RWPE2 (cell line): ENCODE measurements around the gene B3GAT1.

Source experiments
- ATAC-seq: fragments of 200-7000 bp; cut with Tn5 transposase; 3 replicates; pipeline ENCODE4 v1.9.1; 2021; ENCODE audit warnings: low read depth
- DNase-seq: peaks from one replicate; pipeline ENCODE4 v3.0.0-alpha.2; 2020; ENCODE audit warnings: low spot score
- H3K27ac ChIP-seq: fragments of 450-650 bp; 2 replicates; pipeline ENCODE4 v1.5.1; 2017; ENCODE audit warnings: mild to moderate bottlenecking; ENCODE audit not compliant: poor library complexity, severe bottlenecking
- H3K27me3 ChIP-seq: fragments of 250-450 bp; sonication (Bioruptor Pico); 2 replicates; pipeline ENCODE4 v1.5.1; 2021; ENCODE audit warnings: mild to moderate bottlenecking, moderate library complexity; ENCODE audit not compliant: insufficient read depth, poor library complexity, severe bottlenecking
- H3K36me3 ChIP-seq: fragments of 250-450 bp; sonication (Bioruptor Pico); 2 replicates; pipeline ENCODE4 v1.5.1; 2020; ENCODE audit warnings: low read depth, mild to moderate bottlenecking, moderate library complexity
- H3K4me1 ChIP-seq: fragments of 250-450 bp; sonication (Bioruptor Pico); 2 replicates; pipeline ENCODE4 v1.5.1; 2021; ENCODE audit warnings: mild to moderate bottlenecking, moderate library complexity; ENCODE audit not compliant: insufficient read depth, poor library complexity, severe bottlenecking
- H3K4me3 ChIP-seq: fragments of 250-450 bp; sonication (Bioruptor Pico); 2 replicates; pipeline ENCODE4 v1.5.1; 2021; ENCODE audit warnings: mild to moderate bottlenecking, moderate library complexity; ENCODE audit not compliant: severe bottlenecking
- H3K9me3 ChIP-seq: fragments of 250-450 bp; sonication (Bioruptor Pico); 2 replicates; pipeline ENCODE4 v1.5.1; 2021; ENCODE audit warnings: mild to moderate bottlenecking, moderate library complexity; ENCODE audit not compliant: severe bottlenecking
- CTCF ChIP-seq: fragments of 450-650 bp; IDR thresholded peaks from one replicate; pipeline ENCODE4 v1.5.1; 2017; ENCODE audit warnings: mild to moderate bottlenecking, moderate library complexity; ENCODE audit not compliant: poor library complexity, severe bottlenecking

B3GAT1 gene

GRCh38 chr11:134388590-134388989 lies 23.5 kb downstream of the B3GAT1 start:
- Histone ChIP-seq H3K27ac (no peak overlapping the region), H3K4me3 (no peak overlapping the region), H3K36me3 (no peaks in the 10 kb centered on the region), H3K9me3 (no peaks in the 10 kb centered on the region), H3K27me3 (no peaks in the 10 kb centered on the region), H3K4me1 (no peaks in the 10 kb centered on the region)
- TF ChIP-seq CTCF: no peak
- DNase-seq: no peak
- no peak for ATAC-seq

- TF ChIP-seq CTCF: no peak
- no peaks in the 10 kb centered on the region for H3K36me3 ChIP-seq
- no peaks in the 10 kb centered on the region for H3K27me3 ChIP-seq
- DNase-seq (no peak), ATAC-seq (no peak)
- no peaks in the 10 kb centered on the region for H3K9me3 ChIP-seq
- no peak overlapping the region for H3K27ac ChIP-seq
- H3K4me3 ChIP-seq: no peak overlapping the region
- no peaks in the 10 kb centered on the region for H3K4me1 ChIP-seq
Measured at GRCh38 chr11:134387501-134387900, 24.5 kb downstream of the B3GAT1 start.

GRCh38 chr11:134386945-134387344 lies 25.1 kb downstream of the B3GAT1 start:
- TF ChIP-seq CTCF: no peak
- H3K27ac ChIP-seq: no peak overlapping the region
- no peak for DNase-seq
- no peaks in the 10 kb centered on the region for H3K9me3 ChIP-seq
- H3K4me3 ChIP-seq: no peak overlapping the region
- no peaks in the 10 kb centered on the region for H3K4me1 ChIP-seq
- no peak for ATAC-seq
- no peaks in the 10 kb centered on the region for H3K36me3 ChIP-seq
- H3K27me3 ChIP-seq: no peaks in the 10 kb centered on the region

GRCh38 chr11:134385774-134386565 lies 26.1 kb downstream of the B3GAT1 start:
- Histone ChIP-seq H3K4me3 (no peak overlapping the region), H3K27me3 (no peaks in the 10 kb centered on the region), H3K36me3 (no peaks in the 10 kb centered on the region), H3K4me1 (no peaks in the 10 kb centered on the region), H3K9me3 (no peaks in the 10 kb centered on the region), H3K27ac (no peak overlapping the region)
- no peak for DNase-seq
- TF ChIP-seq CTCF: no peak
- ATAC-seq: no peak

GRCh38 chr11:134385171-134385570 lies 26.9 kb downstream of the B3GAT1 start:
- Histone ChIP-seq H3K9me3 (no peaks in the 10 kb centered on the region), H3K27ac (no peak overlapping the region), H3K36me3 (no peaks in the 10 kb centered on the region), H3K4me3 (no peak overlapping the region), H3K4me1 (no peaks in the 10 kb centered on the region), H3K27me3 (no peaks in the 10 kb centered on the region)
- DNase-seq (no peak), ATAC-seq (no peak)
- no peak for TF ChIP-seq CTCF
